ENCODE results near the gene MBP.

Gene MBP

DNA sequence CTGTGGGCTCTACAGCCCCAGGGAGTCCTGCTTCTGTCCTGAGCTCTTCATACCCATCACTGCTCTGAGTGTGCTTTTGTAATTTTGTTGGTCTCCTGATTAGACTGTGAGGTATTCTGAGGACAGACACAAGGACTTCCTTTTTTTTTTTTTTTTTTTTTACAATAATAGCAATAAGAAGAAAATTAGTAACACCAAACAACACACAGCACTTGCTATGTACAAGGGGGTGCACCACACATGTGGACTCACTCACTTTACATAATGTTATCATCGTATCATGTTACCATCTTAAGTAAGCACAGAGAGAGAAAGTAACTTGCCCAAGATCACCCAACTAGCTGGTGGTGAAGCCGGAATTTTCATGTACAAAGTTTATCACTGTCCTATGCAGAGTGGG, 34.6 kb downstream of the MBP start:
- no peak for DNase-seq

DNA sequence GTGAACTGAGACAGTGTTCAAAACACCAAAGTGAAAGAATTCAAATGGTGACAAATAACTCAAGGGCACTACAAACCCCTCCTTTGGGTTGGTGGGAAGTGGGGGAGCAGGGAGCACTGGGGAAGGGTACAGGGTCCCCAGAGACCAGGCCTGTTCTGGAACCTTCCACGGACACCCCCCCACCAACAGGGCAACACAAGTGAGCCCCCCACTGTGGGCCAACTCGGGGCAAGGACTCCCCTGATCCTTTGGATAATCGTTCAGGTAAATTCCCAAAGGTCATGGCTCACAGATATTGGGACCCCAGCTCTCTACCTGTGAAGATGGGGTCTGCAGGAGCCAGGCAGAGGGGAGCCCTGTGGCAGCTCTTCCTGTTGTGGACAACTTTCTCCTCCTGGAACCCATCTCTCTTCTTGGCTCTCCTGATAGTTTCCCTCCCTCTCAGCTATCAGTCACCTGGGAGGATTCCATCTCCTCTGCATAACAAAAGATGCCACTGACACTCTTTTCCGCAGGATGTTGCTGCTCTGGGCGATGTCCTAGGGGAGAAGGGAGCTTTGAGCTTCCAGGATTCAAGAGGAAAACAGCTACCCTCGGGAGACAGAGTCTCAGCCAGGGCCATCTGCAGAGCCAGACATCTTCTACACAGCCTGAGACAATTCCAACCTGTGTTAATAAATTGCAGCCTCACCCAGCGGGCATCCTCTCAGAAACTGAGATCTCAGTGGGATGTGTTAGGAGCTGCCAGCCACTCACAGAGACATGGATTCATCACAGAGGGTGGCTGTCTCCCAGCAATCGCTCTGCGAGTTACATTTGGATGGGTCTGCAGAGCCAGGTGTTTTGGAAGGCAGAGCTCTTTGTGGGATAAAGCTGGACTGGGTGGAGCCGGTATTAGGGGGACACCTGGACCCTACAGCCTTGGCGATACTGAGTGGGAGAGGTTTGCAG, 35.4 kb downstream of the MBP start:
- no peak for DNase-seq

DNA sequence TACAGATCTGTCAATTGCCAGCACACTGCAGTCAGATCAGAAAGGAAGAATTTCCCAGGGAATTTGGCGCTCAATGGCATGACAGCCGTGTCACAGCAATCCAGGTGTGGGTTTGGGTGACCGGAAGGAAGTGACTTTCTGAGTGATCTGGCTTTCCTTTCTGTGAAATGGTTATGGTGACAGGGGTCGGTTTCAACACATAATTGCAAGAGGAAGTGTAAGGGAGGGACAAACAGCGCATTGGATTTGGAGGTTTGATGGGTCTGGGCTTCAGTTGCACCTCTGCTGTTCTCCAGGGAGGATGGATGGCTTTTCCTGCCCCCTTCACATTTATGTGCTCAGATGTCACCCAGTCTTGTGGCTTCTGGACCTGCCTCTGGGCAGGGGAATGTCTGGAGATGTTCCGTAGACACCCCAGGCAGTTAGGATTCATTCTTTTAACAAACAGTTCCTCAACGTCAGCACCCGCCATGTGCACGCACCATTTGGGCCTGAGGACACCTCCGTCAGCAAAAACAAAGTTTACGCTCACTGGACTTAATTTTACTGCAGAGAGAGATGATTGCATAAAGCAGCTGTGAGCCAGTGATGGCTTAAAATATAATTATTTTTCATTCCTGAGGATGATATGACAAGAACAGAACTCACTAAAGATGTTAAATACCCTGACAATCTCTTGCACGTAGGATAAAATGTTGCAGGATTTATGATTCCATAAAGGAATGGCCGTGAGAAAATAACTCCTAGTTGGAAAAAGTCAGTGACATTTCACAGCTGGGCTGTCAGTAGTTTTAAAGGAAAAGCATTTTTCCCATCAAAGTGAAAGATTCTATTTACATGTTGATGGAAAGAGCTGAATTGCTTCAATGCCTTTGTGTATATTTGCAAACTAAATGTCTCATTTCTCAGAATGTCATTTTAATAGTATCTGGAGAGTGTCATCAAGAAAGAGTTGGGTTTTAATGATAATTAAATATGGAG, 36.9 kb downstream of the MBP start:
- DNase-seq = no peak

DNA sequence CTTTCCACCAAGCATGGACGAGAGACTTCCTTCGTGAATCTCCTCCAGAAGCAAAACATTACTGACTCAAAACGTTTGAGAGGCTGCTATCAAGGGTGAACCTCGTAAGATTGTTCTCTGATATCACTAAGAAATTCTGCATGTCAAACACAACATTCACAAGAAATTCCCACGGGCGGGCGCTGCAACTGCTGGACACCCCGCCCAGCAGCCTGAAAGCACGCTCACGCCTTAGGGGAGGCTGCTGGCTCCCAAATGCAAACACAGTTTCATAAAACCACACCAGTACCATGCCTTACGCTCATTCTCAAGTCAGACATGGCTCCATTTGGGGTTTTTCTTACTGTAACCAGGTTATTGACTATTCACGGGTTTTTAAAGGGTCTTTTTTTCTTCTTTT, 39.0 kb downstream of the MBP start:
- DNase-seq = no peak

- DNase-seq = no peak
These were observed 39.5 kb downstream of the MBP start for GRCh38 chr18:77093067-77093430.

GRCh38 chr18:77092104-77093066, 40.2 kb downstream of the MBP start:
- no peak for DNase-seq

DNA sequence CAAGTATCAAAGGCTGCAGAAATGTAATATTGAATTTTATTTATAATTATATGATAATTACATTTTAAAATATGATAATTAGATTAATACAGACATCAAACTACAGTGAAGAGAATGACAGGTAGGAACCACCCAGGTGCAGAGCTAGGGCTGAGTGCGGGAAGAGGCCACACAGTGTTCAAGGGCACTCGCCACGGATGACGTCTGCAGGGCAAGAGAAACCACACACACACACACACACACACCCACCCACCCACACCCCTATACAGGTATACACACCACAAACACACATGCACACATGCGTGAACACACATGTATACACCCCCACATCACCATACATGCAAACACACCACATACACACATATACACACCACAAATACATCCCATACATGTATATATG, 41.2 kb downstream of the MBP start:
- DNase-seq = no peak

GRCh38 chr18:77090546-77091174, 41.9 kb downstream of the MBP start:
- no peak for DNase-seq

DNA sequence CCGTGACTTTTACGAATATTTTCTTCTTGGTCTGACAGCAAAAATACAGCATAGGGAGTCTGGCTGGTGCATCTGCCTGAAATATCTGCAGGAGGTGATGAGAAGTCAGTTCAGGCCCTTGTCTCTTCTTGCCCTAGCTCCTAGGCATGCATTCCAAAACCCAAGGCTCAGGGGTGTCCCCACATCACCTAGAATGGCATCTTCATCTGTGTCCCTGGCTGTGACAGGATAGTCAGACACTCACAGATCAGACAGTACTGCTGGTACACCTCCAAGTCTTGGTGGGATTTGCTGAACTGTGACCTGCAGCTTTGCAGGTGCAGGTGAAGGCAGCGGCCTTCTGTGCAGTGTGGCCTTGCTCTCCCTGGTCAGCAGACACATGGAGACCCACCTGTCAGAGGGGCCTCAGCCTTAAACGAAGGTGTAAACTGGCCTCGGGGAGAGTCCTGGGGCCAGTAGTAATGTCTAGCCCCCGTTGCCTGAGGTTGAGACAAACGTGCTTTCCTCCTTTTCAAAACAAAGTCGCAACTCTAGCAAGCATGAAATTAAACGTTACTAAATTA, 42.8 kb downstream of the MBP start:
- no peak for DNase-seq

DNA sequence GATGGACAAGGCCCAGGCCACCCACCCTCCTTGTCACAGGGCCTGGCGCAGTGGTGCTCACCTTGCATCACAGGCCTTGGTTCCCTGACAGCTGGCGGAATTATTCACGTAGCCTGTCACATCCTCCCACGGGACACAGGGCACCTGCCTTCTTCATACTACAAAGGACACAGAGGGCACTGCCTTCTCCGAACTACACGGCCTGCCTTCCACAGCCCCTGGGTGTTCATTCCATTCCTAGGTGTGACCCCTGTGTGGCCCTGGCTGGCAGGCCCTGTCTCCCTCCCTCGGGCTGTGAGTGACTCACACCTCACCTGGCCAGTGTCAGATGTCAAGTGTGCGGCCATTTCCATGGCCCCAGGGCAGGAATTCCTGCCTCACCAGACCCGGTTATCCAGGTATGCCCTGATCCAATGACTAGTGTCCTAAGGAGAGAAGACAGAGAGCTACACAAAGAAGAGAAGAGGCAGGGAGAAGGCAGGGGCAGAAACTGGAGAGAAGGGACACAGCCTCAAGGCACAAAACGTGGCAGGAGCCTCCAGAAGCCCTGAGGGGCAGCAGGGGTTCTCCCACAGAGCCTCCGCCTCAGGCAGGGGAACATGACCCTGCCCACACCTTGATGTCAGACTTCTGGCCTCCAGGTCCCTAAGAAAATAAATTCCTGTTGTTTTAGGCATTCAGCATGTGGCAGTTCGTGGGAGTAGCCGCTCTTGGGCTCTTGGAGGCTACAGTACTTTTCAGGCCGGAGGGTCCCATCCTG, 43.4 kb downstream of the MBP start:
- DNase-seq = no peak

DNA sequence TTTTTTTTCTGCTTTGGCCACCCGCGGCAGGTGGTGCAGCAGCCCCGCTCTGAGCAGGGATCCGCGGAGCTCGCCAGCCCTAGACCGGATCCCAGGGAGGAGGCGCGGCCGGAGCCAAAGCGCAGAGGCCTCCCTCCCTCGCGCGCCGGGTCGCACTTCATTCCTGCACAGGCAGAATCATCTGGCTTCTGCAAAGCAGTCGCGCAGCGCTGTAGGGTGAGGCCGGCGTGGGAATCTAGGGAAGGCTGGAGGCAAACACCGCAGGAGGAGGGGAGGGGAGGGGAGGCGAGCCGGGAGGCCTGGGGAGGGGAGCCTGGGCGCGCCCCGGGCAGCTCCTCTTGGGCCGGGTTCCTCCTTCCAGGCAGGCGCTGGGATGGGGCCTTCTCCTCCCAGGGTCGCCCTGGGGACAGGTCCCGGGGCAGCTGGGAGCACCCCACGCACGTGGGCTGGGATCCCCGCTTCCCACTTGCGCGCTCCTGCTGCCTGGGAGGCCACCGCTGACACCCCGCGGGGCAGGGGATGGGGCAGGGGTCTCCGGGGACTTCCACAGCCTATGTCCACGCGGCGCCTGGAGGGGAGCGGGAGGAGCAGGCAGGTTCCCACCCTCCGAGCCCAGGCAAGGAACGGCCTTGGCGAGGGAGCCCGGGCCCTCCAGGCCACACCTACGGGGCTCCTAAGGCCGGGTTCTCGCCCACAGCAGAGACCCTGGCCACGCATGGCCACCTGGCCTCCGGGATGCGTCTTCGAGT, 45.0 kb downstream of the MBP start:
- DNase-seq = no peak

- no peak for DNase-seq
These were observed 45.8 kb downstream of the MBP start for GRCh38 chr18:77086656-77087392.

GRCh38 chr18:77086034-77086433, 46.5 kb downstream of the MBP start:
- DNase-seq = no peak

DNA sequence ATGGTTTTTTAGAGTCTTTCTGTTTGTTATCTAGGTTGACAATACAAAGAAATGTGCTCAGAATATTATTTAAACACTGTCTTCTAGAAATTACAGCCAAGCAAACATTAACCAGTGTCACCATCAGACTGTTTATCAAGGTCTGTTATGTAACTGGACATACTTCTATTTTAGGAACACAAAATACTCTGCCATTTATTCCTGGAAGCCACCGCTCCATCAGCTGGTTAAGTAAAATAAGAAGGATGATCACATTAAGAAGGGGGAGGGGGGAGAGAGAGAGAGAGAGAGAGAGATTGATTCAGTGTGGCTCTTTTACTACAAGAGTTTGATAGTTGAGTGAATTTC, 47.9 kb downstream of the MBP start:
- DNase-seq = no peak

DNA sequence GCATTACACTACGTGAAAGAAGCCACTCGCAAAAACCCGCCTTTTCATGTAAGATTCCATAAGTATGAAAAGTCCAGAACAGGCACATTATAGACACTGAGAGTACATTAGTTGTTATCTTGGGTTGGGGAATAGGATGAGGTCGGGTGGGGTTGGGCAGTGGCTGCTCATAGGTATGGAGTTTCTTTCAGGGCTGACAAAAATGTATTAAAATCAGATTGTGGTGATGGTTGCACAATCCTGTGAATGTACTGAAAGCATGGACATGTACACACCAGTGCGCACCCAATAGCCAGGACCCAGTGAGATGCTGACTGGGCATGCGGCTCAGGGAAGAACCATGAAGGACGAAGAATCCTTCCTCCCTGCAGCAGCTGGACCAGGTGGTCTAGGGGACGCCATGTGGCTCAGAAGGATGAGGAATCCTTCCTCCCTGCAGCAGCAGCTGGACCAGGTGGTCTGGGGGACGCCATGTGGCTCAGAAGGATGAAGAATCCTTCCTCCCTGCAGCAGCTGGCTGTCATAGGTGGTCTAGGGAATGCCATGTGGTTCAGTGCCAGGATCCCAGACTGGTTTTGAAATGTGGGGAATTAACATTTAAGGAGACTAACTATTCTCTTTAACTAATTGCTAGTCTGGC, 50.1 kb downstream of the MBP start:
- DNase-seq = no peak

GRCh38 chr18:77081390-77081778, 51.2 kb downstream of the MBP start:
- DNase-seq = no peak

DNA sequence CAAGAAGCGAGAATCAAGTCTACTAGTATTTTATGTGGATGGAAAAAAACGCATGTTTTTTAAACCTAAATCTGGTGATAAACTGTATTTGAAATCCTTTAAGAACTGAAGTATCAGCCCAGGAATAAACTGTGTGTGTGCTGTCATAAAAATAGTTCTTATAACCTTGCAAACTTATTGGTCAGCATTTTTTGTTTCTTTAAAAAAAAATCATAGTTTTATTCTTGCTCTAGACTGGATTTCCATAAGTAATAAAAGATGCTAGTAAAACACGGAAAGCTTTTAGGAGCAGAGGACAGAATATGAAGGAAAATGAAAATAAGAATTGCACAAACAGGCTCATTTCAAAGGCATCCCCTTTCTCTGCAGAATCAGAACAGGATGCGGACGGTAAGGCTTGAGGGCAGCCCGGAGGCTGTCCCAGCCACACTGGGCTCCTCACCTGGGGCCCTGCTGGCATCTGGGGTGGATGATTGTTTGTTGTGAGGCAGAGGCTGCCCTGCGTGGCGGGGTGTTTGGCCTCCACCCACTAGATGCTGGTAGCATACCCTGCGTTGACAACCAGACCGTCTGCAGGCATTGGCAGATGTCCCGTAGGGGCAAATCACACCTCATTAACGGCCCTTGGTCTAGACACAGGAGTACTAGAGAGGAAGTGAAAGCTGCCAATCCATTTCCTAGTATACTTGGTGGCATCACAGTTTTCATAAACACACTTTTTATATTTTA, 52.5 kb downstream of the MBP start:
- DNase-seq = peak; percentile 38

DNA sequence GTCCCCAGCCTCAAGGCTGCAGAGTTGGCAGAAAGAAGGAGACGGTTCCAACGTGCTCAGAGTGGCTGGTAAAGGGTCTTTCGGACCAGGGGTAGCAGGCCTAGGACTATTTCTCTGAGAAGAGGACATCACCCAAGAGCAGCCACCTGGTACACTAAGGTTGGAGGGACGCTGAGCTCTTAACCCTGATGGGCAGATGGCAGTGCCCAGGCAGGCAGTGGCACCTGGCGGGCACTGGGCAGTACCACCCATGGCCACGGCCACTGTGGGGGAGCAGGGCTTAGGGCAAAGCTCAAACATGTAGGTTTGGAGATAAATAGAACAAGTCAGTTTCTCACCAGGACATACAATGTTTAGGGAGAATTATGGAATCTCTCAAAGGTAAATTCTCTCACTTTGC, 53.5 kb downstream of the MBP start:
- no peak for DNase-seq
